Measurements from ENCODE around the gene CLEC2L. TPM values are rescaled to one million over a fixed set of nuclear protein-coding genes. Genes with fewer than 3 reads are reported as not detected.

The CLEC2L gene
- total RNA-seq, 5 donors from 2014 or later (not counting 1 experiment from before 2014, with no cell fraction given), result not detected

GRCh38 chr7:139594090-139594489 lies 70.6 kb downstream of the CLEC2L start:
- H3K9me3 ChIP-seq, result no peaks in the 10 kb centered on the region
- DNase-seq (no peak), ATAC-seq (replicated peaks in 1 of 4) (no peak)
- H3K4me1 ChIP-seq (ENCODE audit: control insufficient read depth in 1 of 2, extremely low read depth in 1 of 2, insufficient read depth in 2 of 2, low read length in 2 of 2), result no peaks in the 10 kb centered on the region
- no peaks in the 10 kb centered on the region for H3K9me3 Mint-ChIP-seq
- no peak overlapping the region for H3K4me3 ChIP-seq (ENCODE audit: control insufficient read depth in 1 of 2, extremely low read depth in 1 of 2, low read length in 1 of 2)
- ChIA-PET POLR2A (no interaction called here), CTCF (interaction anchor here (0.9 to 2.7 kb wide), 2 partner anchors 8 to 52 kb away, joined by 3 to 11 read pairs; no protein-coding TSS in a partner anchor)
- peaks cover 12 to 66% of the 10 kb centered on the region in 2 donors for H3K36me3 ChIP-seq (ENCODE audit: control insufficient read depth in 2 of 2, extremely low read depth in 1 of 2, insufficient read depth in 1 of 2, low read length in 1 of 2)
- H3K4me1 Mint-ChIP-seq, result no peaks in the 10 kb centered on the region
- H3K4me3 Mint-ChIP-seq, result no peak overlapping the region
- H3K27me3 Mint-ChIP-seq, result no peaks in the 10 kb centered on the region
- no CpG with 5 or more reads among the region's 2 CpGs for whole genome bisulfite sequencing (ENCODE audit: insufficient coverage)
- H3K27me3 ChIP-seq (replicated peaks in 1 of 2; ENCODE audit: control insufficient read depth in 2 of 2, extremely low read depth in 1 of 2, insufficient read depth in 2 of 2, low read length in 1 of 2), result no peaks in the 10 kb centered on the region
- no peak overlapping the region for H3K27ac ChIP-seq (ENCODE audit: low read length)
- peaks cover 63% of the 10 kb centered on the region for H3K36me3 Mint-ChIP-seq
- H3K27ac Mint-ChIP-seq, result no peak overlapping the region

Other genes starting within 250 kb of the CLEC2L start
- 1 to 10 TPM; 3.1 to 9.8 (median 8.5) TPM for gene FMC1, start 182.3 kb upstream of the CLEC2L start, total RNA-seq
- gene LUC7L2, start 163.8 kb upstream of the CLEC2L start, total RNA-seq, result 100 to 1,000 TPM; 131 to 169 (median 142) TPM
- gene KLRG2, start 40.0 kb upstream of the CLEC2L start, total RNA-seq, result under 1 TPM in 1 of 5 donors, not detected in 4; 0.12 TPM

All from T-cell (primary cell).